IMR-90 (cell line): ENCODE measurements around the gene DPYD. TPM values are rescaled to one million over a fixed set of nuclear protein-coding genes. Genes with fewer than 3 reads are reported as not detected.

Experiments
- ATAC-seq: fragments of 200-7000 bp; cut with Tn5 transposase; 2 replicates; pipeline ENCODE4 v1.9.1; 2020; ENCODE audit warnings: low read depth, mild to moderate bottlenecking, moderate library complexity
- BruUV-seq: library from RNA; stranded (reverse); fragments of 400-500 nt; replicated peaks from 2 replicates; lab custom pipeline; 2021; lab: Mats Ljungman, UMichigan
- CTCF ChIA-PET: fragments of 300-600 bp; formaldehyde crosslinking; extraction: SDS; loops from one replicate; lab custom pipeline; 2021; ENCODE audit warnings: antibody characterized with exemption; lab: Yijun Ruan, JAX
- POLR2A ChIA-PET: fragments of 300-600 bp; sonication (Branson Sonifier 250); formaldehyde crosslinking; loops from one replicate; lab custom pipeline; 2022; ENCODE audit warnings: antibody characterized with exemption; ENCODE audit not compliant: unreplicated experiment; lab: Charles Lee
- DNase-seq: peaks from one replicate; pipeline ENCODE4 v3.0.0; 2013
- H2AFZ ChIP-seq: replicated peaks from 2 replicates; pipeline ENCODE3; 2013; ENCODE audit warnings: low read length, mild to moderate bottlenecking; ENCODE audit not compliant: poor library complexity
- H2AK5ac ChIP-seq: 2 replicates; pipeline ENCODE4 v1.6.1; 2013; ENCODE audit warnings: low read depth, low read length, inconsistent platforms
- H2AK9ac ChIP-seq: replicated peaks from 2 replicates; pipeline ENCODE3; 2013; ENCODE audit warnings: mild to moderate bottlenecking, low read depth, low read length, moderate library complexity; ENCODE audit not compliant: poor library complexity
- H2BK120ac ChIP-seq: 2 replicates; pipeline ENCODE4 v1.6.1; 2013; ENCODE audit warnings: low read depth, low read length, inconsistent platforms
- H2BK15ac ChIP-seq: 3 replicates; pipeline ENCODE4 v1.6.1; 2013; ENCODE audit warnings: low read depth, low read length, inconsistent platforms
- H2BK20ac ChIP-seq: 2 replicates; pipeline ENCODE4 v1.6.1; 2013; ENCODE audit warnings: low read depth, mild to moderate bottlenecking, inconsistent platforms, low read length, moderate library complexity
- H2BK5ac ChIP-seq: 2 replicates; pipeline ENCODE4 v1.6.1; 2013; ENCODE audit warnings: mild to moderate bottlenecking, low read depth, low read length, inconsistent platforms; ENCODE audit not compliant: poor library complexity, severe bottlenecking
- H3K14ac ChIP-seq: replicated peaks from 2 replicates; pipeline ENCODE4 v1.6.1; 2013; ENCODE audit warnings: low read depth, low read length, inconsistent platforms
- H3K18ac ChIP-seq: 2 replicates; pipeline ENCODE4 v1.6.1; 2013; ENCODE audit warnings: low read depth, low read length, control low read depth
- H3K23ac ChIP-seq: 2 replicates; pipeline ENCODE4 v1.6.1; 2013; ENCODE audit warnings: low read depth, low read length, inconsistent platforms
- H3K27ac ChIP-seq: 2 replicates; pipeline ENCODE4 v1.5.1; 2013; ENCODE audit warnings: mild to moderate bottlenecking, control low read depth, low read length; ENCODE audit not compliant: insufficient read depth
- H3K27me3 ChIP-seq: 2 replicates; pipeline ENCODE4 v1.6.1; 2013; ENCODE audit warnings: low read length; ENCODE audit not compliant: control insufficient read depth, insufficient read depth
- H3K36me3 ChIP-seq: 2 replicates; pipeline ENCODE4 v1.6.1; 2013; ENCODE audit warnings: low read length, mixed read lengths; ENCODE audit not compliant: control insufficient read depth, insufficient read depth
- H3K4ac ChIP-seq: 2 replicates; pipeline ENCODE4 v1.6.1; 2013; ENCODE audit warnings: low read depth, low read length, inconsistent platforms
- H3K4me1 ChIP-seq: 2 replicates; pipeline ENCODE4 v1.6.1; 2013; ENCODE audit warnings: low read length, mixed read lengths; ENCODE audit not compliant: control insufficient read depth, insufficient read depth
- H3K4me2 ChIP-seq: 2 replicates; pipeline ENCODE4 v1.6.1; 2013; ENCODE audit warnings: low read depth, mild to moderate bottlenecking, control low read depth, low read length, moderate library complexity
- H3K4me3 ChIP-seq: 2 replicates; pipeline ENCODE4 v1.5.1; 2013; ENCODE audit warnings: low read depth, mild to moderate bottlenecking, control low read depth, low read length, moderate library complexity; ENCODE audit not compliant: insufficient read depth
- H3K56ac ChIP-seq: 2 replicates; pipeline ENCODE4 v1.6.1; 2013; ENCODE audit warnings: low read length, inconsistent platforms; ENCODE audit not compliant: insufficient read depth; ENCODE audit errors: extremely low read depth
- H3K79me1 ChIP-seq, 2 experiments: 2 replicates each; pipeline ENCODE4 v1.6.1; 2013; ENCODE audit warnings: low read length in 2 of 2, inconsistent platforms in 1 of 2, low read depth in 1 of 2
- H3K9ac ChIP-seq: 2 replicates; pipeline ENCODE4 v1.6.1; 2013; ENCODE audit warnings: low read depth, low read length, control low read depth
- H3K9me1 ChIP-seq: 2 replicates; pipeline ENCODE4 v1.6.1; 2013; ENCODE audit warnings: low read length, inconsistent platforms; ENCODE audit not compliant: insufficient read depth
- H3K9me3 ChIP-seq: 2 replicates; pipeline ENCODE4 v1.6.1; 2013; ENCODE audit warnings: low read length; ENCODE audit not compliant: control insufficient read depth, insufficient read depth
- H4K20me1 ChIP-seq: 2 replicates; pipeline ENCODE4 v1.6.1; 2013; ENCODE audit warnings: low read length, inconsistent platforms; ENCODE audit not compliant: insufficient read depth
- H4K5ac ChIP-seq: 2 replicates; pipeline ENCODE4 v1.6.1; 2013; ENCODE audit warnings: mild to moderate bottlenecking, low read depth, low read length, control low read depth
- H4K8ac ChIP-seq, 2 experiments: 2 replicates each; pipeline ENCODE4 v1.6.1; 2013; ENCODE audit warnings: low read depth in 2 of 2, low read length in 2 of 2, control low read depth in 1 of 2, inconsistent platforms in 1 of 2
- H4K91ac ChIP-seq: 2 replicates; pipeline ENCODE4 v1.6.1; 2013; ENCODE audit warnings: low read depth, low read length, inconsistent platforms; ENCODE audit not compliant: insufficient read depth
- CEBPB ChIP-seq: IDR thresholded peaks from 2 replicates; pipeline ENCODE4 v1.6.1; 2012; ENCODE audit warnings: low read depth, low read length, improper control_type of control experiment
- NFE2L2 ChIP-seq: fragments of 150-350 bp; IDR thresholded peaks from 2 replicates; pipeline ENCODE4 v1.6.1; 2016; ENCODE audit warnings: low read depth, mild to moderate bottlenecking, low read length
- RFX5 ChIP-seq: IDR thresholded peaks from 2 replicates; pipeline ENCODE4 v1.8.0; 2012; ENCODE audit warnings: low read depth, mild to moderate bottlenecking, low read length, moderate library complexity
- SMC3 ChIP-seq: fragments of 150-350 bp; IDR thresholded peaks from 2 replicates; pipeline ENCODE4 v1.6.1; 2016; ENCODE audit warnings: low read depth, mild to moderate bottlenecking, antibody characterized with exemption, low read length, moderate library complexity
- WGBS, 2 experiments: methylation state at CpG; one replicate each; pipeline versions ENCODE4 v1.1.5 to v1.1.7; 2013; ENCODE audit warnings: missing lambda C conversion rate in 2 of 2; ENCODE audit not compliant: insufficient read length in 1 of 2; ENCODE audit errors: extremely low coverage in 2 of 2; 5-methylcytosine and 5-hydroxymethylcytosine counted together
- dilution Hi-C: fragments of 300-500 bp; cut with HindIII; formaldehyde crosslinking; loops from one replicate; pipeline ENCODE4 v1.14.3; 2018; ENCODE audit warnings: low sequenced_read_pairs; ENCODE audit not compliant: unreplicated experiment
- in situ Hi-C: fragments of 300-500 bp; cut with MboI; formaldehyde crosslinking; loops from 3 replicates; pipeline ENCODE4 v1.14.3; 2019; ENCODE audit warnings: low sequenced_read_pairs, inconsistent platforms, mixed read lengths
- intact Hi-C: fragments of 100-400 bp; cut with micrococcal nuclease; formaldehyde crosslinking; loops from 2 replicates; pipeline ENCODE4 v1.10.0; 2022
- polyA plus RNA-seq, 3 experiments: library from polyadenylated mRNA; depleted of rRNA; stranded (reverse); fragments of >200 nt; gene quantifications; 2 replicates each; pipeline ENCODE4 v1.2.3, GENCODE V29; 2012; ENCODE audit warnings: low replicate concordance in 1 of 3
- total RNA-seq: library from RNA; depleted of rRNA; stranded (reverse); fragments of >200 nt; gene quantifications from 2 replicates; pipeline ENCODE4 v1.2.3, GENCODE V29; 2012

DPYD gene
- total and polyA plus RNA-seq, 2 of the 4 experiments (the other 2 are of a cell fraction), result 9.3 to 47.3 TPM

- Histone ChIP-seq H3K4me3 (no peak overlapping the region), H4K20me1 (no peaks in the 10 kb centered on the region), H3K27me3 (no peaks in the 10 kb centered on the region), H4K91ac (no peak overlapping the region), H3K4ac (peak overlapping the region; percentile 33), H3K56ac (no peak overlapping the region), H4K8ac (peak overlapping the region in 1 of 2 experiments; percentile 15; a peak in 1 of 4 replicates), H2AFZ (no peak overlapping the region), H2AK9ac (no peak overlapping the region), H3K9me3 (no peaks in the 10 kb centered on the region), H2BK15ac (no peak overlapping the region; the same call in 2 of the 3 replicates), H3K23ac (no peak overlapping the region), H2BK20ac (peak overlapping the region; percentile 37; the same call in 1 of the 2 replicates), H3K4me1 (peaks cover 3% of the 10 kb centered on the region), H3K14ac (0 out of 2 replicates have a peak overlapping the region, but pooled peaks have one; percentile 20), H4K5ac (peak overlapping the region; percentile 36; the same call in 1 of the 2 replicates), H3K27ac (no peak overlapping the region), H3K9me1 (no peaks in the 10 kb centered on the region), H3K36me3 (no peaks in the 10 kb centered on the region), H2BK5ac (no peak overlapping the region), H3K4me2 (no peak overlapping the region), H3K79me1 (no peaks in the 10 kb centered on the region), H2AK5ac (peak overlapping the region; percentile 23; the same call in 1 of the 2 replicates), H3K18ac (no peak overlapping the region; the same call in 1 of the 2 replicates), H2BK120ac (0 out of 2 replicates have a peak overlapping the region, but pooled peaks have one; percentile 8), H3K9ac (no peak overlapping the region)
- ChIA-PET CTCF (interaction anchor here (0.6 to 1.3 kb wide), 8 partner anchors 9 to 1059 kb away, joined by 3 to 6 read pairs (median 3); no protein-coding TSS in a partner anchor), POLR2A (no interaction called here)
- in situ Hi-C loops, result no loop called here
- WGBS, 2 experiments, result no CpG with 5 or more reads among the region's 4 CpGs
- intact Hi-C loops, result loop anchor here (1.0 to 5.0 kb wide), 3 partner anchors 171 to 909 kb away; no protein-coding TSS in a partner anchor
- DNase-seq (no peak), ATAC-seq (peak; percentile 16; the same call in 1 of the 2 replicates)
- dilution Hi-C loops, result no loop called here
- TF ChIP-seq NFE2L2, result no peak
- no peak for TF ChIP-seq SMC3
- TF ChIP-seq RFX5, result no peak
- no peak for TF ChIP-seq CEBPB
- no TSS peak for BruUV-seq
Measured at GRCh38 chr1:97138515-97139032, 782.3 kb downstream of the DPYD start.
